ENCODE data around the gene SDK1. TPM values are rescaled to one million over a fixed set of nuclear protein-coding genes. Genes with fewer than 3 reads are reported as not detected.

The SDK1 gene, protein sequence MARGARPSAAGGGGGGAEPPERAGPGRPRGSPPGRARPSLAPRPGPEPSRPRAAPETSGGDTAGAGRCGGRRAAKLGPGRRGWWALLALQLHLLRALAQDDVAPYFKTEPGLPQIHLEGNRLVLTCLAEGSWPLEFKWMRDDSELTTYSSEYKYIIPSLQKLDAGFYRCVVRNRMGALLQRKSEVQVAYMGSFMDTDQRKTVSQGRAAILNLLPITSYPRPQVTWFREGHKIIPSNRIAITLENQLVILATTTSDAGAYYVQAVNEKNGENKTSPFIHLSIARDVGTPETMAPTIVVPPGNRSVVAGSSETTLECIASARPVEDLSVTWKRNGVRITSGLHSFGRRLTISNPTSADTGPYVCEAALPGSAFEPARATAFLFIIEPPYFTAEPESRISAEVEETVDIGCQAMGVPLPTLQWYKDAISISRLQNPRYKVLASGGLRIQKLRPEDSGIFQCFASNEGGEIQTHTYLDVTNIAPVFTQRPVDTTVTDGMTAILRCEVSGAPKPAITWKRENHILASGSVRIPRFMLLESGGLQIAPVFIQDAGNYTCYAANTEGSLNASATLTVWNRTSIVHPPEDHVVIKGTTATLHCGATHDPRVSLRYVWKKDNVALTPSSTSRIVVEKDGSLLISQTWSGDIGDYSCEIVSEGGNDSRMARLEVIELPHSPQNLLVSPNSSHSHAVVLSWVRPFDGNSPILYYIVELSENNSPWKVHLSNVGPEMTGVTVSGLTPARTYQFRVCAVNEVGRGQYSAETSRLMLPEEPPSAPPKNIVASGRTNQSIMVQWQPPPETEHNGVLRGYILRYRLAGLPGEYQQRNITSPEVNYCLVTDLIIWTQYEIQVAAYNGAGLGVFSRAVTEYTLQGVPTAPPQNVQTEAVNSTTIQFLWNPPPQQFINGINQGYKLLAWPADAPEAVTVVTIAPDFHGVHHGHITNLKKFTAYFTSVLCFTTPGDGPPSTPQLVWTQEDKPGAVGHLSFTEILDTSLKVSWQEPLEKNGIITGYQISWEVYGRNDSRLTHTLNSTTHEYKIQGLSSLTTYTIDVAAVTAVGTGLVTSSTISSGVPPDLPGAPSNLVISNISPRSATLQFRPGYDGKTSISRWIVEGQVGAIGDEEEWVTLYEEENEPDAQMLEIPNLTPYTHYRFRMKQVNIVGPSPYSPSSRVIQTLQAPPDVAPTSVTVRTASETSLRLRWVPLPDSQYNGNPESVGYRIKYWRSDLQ (N-terminal part only)
- total RNA-seq (15.1 TPM), polyA plus RNA-seq (9.8 TPM)

DNA sequence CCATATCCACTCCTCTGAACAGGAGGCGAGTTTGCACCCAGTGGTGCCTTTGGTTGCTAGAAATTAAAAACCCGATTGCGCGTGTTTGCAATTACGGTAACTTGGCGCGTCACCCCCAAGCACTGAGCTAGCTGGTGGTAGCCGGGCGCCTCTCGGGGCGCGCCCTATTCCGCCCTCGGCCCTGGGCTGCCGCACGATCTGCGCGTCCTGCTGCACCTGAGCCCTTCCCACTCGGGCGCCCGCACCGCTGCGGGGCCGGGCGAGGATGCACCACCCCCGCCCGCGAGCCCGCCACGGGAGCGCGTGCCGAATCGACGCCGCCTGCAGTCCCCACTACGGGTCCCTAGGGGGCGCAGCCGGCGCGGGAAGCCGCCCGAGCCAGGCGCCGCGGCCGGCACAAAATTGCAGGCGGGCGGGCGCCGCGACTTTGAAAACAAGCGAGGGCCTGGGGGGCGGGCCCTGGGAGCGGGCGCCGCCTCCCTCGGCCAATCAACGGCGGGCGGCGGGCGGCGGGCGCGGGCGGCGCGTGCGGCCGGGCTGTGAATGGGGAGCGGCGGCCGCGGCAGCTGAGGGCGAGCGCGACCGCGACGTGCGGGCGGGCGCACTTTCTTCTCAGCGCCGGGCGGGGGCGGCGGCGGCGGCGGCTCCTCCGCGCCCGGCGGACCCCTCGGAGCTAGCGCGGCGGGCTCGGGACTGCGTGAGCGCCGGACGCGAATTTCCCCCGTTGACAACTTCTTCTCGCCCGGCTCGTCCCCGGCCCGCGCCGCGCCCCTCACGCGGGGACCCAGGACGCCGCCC lies at the start of gene SDK1:
SDK1 (plus strand) TSS at position 602 of the 798 bp plus-strand sequence. CDS start 335 bp downstream, outside the sequence.
- no peaks in the 10 kb centered on the region for H3K4me1 ChIP-seq (ENCODE audit: insufficient read depth)
- H3K4me3 ChIP-seq (ENCODE audit: low read depth, low read length) = peak within 1 kb of the TSS; percentile 94
- DNase-seq (ENCODE audit: extremely low spot score) = peak; percentile 67
- no peaks in the 10 kb centered on the region for H3K36me3 ChIP-seq (ENCODE audit: insufficient read depth)
- under 1% methylated on average over 114 of the region's 119 CpGs for whole genome bisulfite sequencing
- H3K27ac ChIP-seq (ENCODE audit: low read depth) = no peak within 1 kb of the TSS

DNA sequence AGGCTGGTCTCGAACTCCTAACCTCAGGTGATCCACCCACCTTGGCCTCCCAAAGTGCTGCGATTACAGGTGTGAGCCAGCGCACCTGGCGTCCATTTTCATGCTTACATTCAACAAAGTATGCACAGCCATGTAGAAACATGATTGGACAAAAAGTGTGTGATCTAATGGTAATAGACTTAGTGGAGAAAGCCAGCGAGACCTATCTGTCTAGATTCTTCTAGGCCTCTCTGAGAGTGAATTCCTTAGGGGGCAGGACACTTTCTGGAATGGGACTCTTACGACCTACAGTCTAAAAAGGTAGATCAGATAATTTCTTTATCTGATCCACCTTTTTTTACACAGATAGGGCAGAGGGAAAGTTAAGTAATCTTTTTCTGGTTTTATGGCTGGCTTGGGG lies 46.3 kb upstream of the SDK1 start:
- DNase-seq (ENCODE audit: extremely low spot score) = no peak
- H3K36me3 ChIP-seq (ENCODE audit: insufficient read depth) = no peaks in the 10 kb centered on the region
- no peak overlapping the region for H3K4me3 ChIP-seq (ENCODE audit: low read depth, low read length)
- H3K27ac ChIP-seq (ENCODE audit: low read depth) = no peak overlapping the region
- 88% methylated on average over 6 of the region's 6 CpGs for WGBS
- H3K4me1 ChIP-seq (ENCODE audit: insufficient read depth) = no peaks in the 10 kb centered on the region

DNA sequence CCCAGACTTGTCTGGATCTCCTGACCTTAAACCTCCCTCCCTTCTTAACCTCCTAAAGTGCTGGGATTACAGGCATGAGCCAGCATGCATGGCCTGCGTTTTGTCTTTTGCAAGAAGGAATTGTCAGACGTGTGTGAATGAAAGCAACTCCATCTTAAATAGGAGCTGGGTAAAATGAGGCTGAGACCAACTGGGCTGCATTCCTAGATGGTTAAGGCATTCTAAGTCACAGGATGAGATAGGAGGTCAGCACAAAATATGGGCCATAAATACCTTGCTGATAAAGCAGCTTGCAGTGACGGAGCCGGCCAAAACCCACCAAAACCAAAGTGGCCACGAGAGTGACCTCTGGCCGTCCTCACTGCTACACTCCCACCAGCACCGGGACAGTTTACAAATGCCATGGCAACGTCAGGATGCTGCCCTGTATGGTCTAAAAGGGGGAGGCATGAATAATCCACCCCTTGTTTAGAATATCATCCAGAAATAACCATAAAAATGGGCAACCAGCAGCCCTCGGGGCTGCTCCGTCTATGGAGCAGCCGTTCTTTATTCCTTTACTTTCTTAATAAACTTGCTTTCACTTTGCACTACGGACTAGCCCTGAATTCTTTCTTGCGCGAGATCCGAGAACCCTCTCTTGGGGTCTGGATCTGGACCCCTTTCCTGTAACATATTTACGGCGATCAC lies 41.2 kb upstream of the SDK1 start:
- no peak for DNase-seq (ENCODE audit: extremely low spot score)
- Histone ChIP-seq H3K4me3 (ENCODE audit: low read depth, low read length) (peak overlapping the region; percentile 38), H3K36me3 (ENCODE audit: insufficient read depth) (no peaks in the 10 kb centered on the region), H3K4me1 (ENCODE audit: insufficient read depth) (no peaks in the 10 kb centered on the region), H3K27ac (ENCODE audit: low read depth) (no peak overlapping the region)
- WGBS = 19% methylated on average over 17 of the region's 17 CpGs

DNA sequence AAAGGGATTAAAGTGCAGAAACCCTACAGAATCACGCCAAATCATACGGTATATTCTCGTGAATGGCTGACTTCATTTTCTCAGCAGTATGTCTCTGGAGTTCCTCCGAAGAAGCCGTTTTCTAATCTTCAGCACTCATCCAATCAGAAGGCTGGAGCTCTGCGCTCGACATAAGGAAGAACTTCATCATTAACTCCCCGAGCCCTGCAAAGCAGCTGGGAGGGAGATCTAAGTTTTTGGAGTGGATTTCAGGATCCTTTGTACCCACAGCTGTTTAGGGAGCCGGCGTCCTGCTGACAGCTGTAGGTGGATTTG lies 40.7 kb upstream of the SDK1 start:
- no peak for DNase-seq (ENCODE audit: extremely low spot score)
- Histone ChIP-seq H3K4me1 (ENCODE audit: insufficient read depth) (no peaks in the 10 kb centered on the region), H3K27ac (ENCODE audit: low read depth) (peak overlapping the region; percentile 3), H3K36me3 (ENCODE audit: insufficient read depth) (no peaks in the 10 kb centered on the region), H3K4me3 (ENCODE audit: low read depth, low read length) (peak overlapping the region; percentile 38)
- 18% methylated on average over 10 of the region's 10 CpGs for WGBS

DNA sequence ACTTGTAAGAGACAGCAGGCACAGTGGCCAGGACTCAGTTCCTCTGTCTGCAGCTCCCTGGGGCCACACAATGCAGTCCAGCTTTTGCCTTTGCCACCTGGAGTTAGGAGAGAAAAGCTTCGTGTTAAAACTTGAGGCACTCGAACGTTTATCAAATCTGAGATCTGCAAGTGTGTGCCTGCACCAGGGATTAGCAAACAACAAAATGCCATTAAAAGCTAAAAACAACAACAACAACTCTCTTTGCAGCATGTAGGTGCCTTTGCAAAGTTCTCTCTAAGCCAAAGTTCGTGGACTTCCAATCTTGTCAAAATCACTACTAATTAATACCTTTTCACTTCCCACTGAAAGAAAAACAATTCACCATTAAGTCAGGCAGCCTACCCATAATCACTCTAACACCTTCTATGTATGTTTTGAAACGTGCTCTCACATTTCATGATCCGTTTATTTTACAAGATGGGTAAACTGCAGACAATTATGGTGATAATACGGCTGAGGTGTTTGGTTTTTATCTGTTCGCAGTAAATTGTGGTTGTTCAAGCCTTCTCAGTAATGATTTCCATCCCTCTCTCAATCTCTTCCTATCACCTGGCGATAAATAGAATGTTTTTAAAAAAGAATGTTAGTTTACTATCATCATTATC lies 36.2 kb upstream of the SDK1 start:
- Histone ChIP-seq H3K4me3 (ENCODE audit: low read depth, low read length) (no peak overlapping the region), H3K27ac (ENCODE audit: low read depth) (no peak overlapping the region), H3K36me3 (ENCODE audit: insufficient read depth) (no peaks in the 10 kb centered on the region), H3K4me1 (ENCODE audit: insufficient read depth) (no peaks in the 10 kb centered on the region)
- DNase-seq (ENCODE audit: extremely low spot score) = no peak
- 61% methylated on average over 9 of the region's 9 CpGs for WGBS

DNA sequence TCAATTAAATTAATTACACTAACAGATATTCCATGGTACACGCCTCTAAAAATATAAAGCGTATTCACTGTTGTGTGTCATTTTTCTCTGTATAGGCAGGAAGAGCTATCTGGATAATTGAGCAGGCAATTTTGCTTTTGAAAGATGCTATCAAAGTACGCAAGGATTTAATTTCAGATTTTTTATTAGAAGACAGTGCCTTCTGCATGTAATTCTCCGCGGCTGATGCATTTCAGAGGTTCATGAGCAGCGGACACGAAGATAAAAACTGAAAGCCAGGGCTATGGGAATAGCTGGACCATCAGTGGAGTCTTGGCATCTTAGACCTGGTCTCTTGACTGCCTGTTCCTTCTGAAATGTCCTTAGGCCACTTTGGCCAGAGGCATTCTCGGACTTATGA lies 35.7 kb upstream of the SDK1 start:
- Histone ChIP-seq H3K27ac (ENCODE audit: low read depth) (no peak overlapping the region), H3K36me3 (ENCODE audit: insufficient read depth) (no peaks in the 10 kb centered on the region), H3K4me1 (ENCODE audit: insufficient read depth) (no peaks in the 10 kb centered on the region), H3K4me3 (ENCODE audit: low read depth, low read length) (no peak overlapping the region)
- WGBS = 93% methylated on average over 8 of the region's 8 CpGs
- no peak for DNase-seq (ENCODE audit: extremely low spot score)

DNA sequence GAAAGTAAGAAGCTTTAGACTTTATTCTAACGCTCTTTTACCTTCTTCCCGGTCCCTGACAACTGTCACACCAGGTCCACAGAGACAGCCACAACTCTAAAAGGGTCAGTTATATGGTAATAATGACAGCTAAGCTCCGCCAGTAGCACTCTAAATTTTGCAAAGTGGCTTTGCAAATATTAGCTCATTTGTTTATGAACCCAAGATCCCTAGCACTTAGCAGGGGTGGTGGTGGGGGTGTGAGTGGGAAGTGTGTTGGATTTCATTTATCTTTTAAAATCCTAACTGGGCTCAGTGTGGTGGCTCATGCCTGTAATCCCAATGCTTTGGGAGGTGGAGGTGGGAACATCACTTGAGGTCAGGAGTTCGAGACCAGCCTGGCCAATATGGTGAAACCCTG lies 34.8 kb upstream of the SDK1 start:
- WGBS = 88% methylated on average over 4 of the region's 4 CpGs

DNA sequence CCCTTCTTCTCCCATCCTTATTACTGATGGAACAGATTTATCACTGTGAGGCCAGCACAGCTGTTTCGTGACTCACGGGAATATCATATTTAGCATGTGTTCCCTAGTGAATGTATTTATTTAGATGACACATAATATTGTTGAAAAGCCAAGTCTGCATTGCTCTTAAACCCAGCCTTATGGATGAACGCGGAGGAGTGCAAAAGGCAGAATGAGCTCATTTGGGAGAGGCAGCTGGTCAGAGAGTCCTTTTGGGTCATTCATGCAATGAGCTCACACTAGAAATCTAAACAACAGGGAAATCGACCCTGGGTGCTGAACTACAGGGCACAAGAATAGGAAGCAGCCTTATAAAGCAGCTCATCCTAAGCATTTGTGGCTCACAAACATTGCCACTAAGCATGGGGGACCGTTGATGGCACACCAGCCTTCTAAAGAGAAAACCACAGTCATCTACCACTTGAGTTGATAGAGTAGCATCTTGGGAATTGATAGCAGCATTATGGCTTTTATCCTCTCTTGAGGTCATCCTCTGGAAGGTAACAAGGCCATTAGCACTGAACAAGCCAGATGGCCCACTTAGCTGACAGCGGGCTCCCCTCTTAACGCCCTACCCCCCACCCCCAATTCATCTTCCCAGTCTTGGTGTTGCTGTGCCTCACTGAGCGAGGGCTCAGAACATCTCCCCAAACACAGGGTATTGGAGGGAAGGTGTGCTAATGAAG lies 32.9 kb upstream of the SDK1 start:
- Histone ChIP-seq H3K4me3 (ENCODE audit: low read depth, low read length) (no peak overlapping the region), H3K36me3 (ENCODE audit: insufficient read depth) (no peaks in the 10 kb centered on the region), H3K27ac (ENCODE audit: low read depth) (no peak overlapping the region), H3K4me1 (ENCODE audit: insufficient read depth) (no peaks in the 10 kb centered on the region)
- DNase-seq (ENCODE audit: extremely low spot score) = peak; percentile 59
- WGBS = 35% methylated on average over 9 of the region's 9 CpGs

More for the DNA sequence above, 34.8 kb upstream of the SDK1 start:
- H3K4me1 ChIP-seq (ENCODE audit: insufficient read depth) = no peaks in the 10 kb centered on the region
- no peak for DNase-seq (ENCODE audit: extremely low spot score)
- H3K36me3 ChIP-seq (ENCODE audit: insufficient read depth) = no peaks in the 10 kb centered on the region
- H3K27ac ChIP-seq (ENCODE audit: low read depth) = no peak overlapping the region
- no peak overlapping the region for H3K4me3 ChIP-seq (ENCODE audit: low read depth, low read length)

DNA sequence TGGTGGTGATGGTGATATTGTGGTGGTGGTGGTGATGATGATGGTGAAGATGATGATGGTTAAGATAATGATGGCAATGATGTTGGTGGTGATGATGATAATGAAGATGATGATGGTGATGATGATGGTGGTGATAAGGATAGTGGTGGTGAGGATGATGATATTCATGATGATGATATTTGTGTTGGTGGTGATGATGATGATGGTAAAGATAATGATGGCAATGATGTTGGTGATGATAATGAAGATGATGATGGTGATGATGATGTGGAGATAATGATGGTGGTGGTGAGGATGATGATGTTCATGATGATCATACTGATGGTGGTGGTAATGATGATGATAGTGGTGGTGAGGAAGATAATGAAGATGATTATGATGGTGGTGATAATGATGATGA lies 30.7 kb upstream of the SDK1 start:
- H3K27ac ChIP-seq (ENCODE audit: low read depth) = no peak overlapping the region
- no peak overlapping the region for H3K4me3 ChIP-seq (ENCODE audit: low read depth, low read length)
- H3K36me3 ChIP-seq (ENCODE audit: insufficient read depth) = no peaks in the 10 kb centered on the region
- H3K4me1 ChIP-seq (ENCODE audit: insufficient read depth) = no peaks in the 10 kb centered on the region
- DNase-seq (ENCODE audit: extremely low spot score) = no peak

DNA sequence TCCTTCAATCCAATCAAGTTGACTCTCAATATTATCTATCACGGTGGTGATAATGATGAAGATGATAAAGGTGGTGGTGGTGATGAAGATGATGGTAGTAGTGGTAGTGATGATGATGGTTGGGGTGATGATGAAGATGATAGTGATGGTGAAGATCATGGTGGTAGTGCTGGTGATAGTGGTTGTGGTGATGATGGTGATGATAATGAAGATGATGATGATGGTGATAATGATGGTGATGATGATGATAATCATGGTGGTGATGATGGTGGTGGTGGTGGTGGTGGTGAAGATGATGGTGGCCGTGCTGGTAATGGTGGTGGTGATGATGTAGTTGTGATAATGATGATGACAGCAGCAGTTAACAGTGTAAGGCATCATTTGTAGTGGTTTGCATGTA lies 29.8 kb upstream of the SDK1 start:
- Histone ChIP-seq H3K27ac (ENCODE audit: low read depth) (no peak overlapping the region), H3K4me1 (ENCODE audit: insufficient read depth) (no peaks in the 10 kb centered on the region), H3K36me3 (ENCODE audit: insufficient read depth) (no peaks in the 10 kb centered on the region), H3K4me3 (ENCODE audit: low read depth, low read length) (no peak overlapping the region)
- DNase-seq (ENCODE audit: extremely low spot score) = no peak
- WGBS = 89% methylated on average over 2 of the region's 2 CpGs

DNA sequence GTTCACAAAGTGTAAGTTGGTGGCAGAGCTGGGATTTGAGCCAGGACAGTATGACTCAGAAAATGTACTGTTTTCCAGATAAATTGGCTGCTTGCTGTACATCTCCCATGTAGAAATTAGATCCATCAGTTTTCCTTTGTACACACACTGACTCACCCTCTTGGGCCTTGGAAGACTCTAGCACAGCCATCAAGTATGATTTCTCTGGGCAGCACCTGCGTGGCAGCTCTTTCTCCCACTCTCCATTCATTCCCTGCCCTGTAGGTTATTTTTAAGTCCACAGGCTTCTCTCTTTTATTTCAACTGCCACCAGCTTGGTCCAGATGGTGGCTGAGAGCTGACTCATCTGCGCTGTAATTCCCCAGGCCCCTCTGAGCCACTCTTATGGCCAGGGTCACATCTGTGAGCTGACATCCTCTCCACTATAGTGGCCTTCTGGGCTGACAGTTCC lies 28.3 kb upstream of the SDK1 start:
- Histone ChIP-seq H3K4me3 (ENCODE audit: low read depth, low read length) (no peak overlapping the region), H3K27ac (ENCODE audit: low read depth) (no peak overlapping the region), H3K36me3 (ENCODE audit: insufficient read depth) (no peaks in the 10 kb centered on the region), H3K4me1 (ENCODE audit: insufficient read depth) (no peaks in the 10 kb centered on the region)
- no peak for DNase-seq (ENCODE audit: extremely low spot score)
- 71% methylated on average over 2 of the region's 2 CpGs for WGBS

DNA sequence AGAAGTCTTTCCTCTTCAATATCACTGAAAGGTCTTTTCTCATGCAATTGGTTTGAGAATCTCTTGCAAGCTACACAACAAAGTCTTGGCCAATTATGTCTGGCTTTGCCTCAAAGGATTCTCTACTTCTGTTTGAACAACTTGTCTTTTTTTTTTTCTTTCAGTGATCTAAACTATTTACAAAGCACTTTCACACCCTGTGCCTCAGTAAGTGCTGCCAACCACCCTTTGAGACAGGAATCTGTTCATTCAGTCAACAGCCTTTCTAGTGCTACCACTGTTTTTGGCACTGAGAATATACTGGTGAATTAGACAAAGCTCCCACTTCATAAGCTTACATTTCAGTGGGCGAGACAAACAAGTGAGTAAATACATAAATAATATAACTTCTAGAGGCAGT lies 26.9 kb upstream of the SDK1 start:
- no peak overlapping the region for H3K27ac ChIP-seq (ENCODE audit: low read depth)
- no peak for DNase-seq (ENCODE audit: extremely low spot score)
- no peaks in the 10 kb centered on the region for H3K36me3 ChIP-seq (ENCODE audit: insufficient read depth)
- WGBS = 87% methylated on average over 1 of the region's 1 CpG
- H3K4me3 ChIP-seq (ENCODE audit: low read depth, low read length) = no peak overlapping the region
- H3K4me1 ChIP-seq (ENCODE audit: insufficient read depth) = no peaks in the 10 kb centered on the region
